ENCODE data around the gene IGSF1.

DNA sequence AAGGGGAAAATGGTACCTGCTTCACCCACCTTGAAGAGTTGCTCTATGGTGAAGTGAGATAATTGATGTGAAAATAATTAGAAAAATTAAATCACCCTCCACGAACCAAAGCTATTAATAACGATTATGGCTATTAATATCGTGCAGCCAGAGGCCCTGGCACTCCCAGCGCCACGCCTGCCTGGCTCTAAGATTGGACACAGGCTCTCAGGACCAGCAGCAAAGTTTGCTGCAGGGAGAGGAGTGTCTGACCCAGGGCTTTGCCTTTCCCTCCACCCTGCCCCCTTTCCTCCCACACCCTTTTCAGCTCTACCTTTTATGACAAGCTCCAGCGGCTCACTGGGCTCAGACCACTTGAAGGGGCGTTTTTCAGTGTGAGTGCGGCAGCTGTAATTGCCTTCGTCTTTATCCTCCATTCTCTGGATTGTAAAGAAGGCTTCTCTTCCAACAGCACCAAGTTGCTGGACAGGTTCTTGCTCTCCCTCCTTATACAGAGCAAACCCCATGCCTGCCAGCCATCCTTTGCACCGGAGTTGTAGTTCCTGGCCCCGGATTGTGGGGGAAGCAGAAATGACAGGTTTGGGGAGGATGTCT, 11.5 kb downstream of the IGSF1 start:
- TF ChIP-seq, protein P1, sequence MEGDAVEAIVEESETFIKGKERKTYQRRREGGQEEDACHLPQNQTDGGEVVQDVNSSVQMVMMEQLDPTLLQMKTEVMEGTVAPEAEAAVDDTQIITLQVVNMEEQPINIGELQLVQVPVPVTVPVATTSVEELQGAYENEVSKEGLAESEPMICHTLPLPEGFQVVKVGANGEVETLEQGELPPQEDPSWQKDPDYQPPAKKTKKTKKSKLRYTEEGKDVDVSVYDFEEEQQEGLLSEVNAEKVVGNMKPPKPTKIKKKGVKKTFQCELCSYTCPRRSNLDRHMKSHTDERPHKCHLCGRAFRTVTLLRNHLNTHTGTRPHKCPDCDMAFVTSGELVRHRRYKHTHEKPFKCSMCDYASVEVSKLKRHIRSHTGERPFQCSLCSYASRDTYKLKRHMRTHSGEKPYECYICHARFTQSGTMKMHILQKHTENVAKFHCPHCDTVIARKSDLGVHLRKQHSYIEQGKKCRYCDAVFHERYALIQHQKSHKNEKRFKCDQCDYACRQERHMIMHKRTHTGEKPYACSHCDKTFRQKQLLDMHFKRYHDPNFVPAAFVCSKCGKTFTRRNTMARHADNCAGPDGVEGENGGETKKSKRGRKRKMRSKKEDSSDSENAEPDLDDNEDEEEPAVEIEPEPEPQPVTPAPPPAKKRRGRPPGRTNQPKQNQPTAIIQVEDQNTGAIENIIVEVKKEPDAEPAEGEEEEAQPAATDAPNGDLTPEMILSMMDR (IDR thresholded peaks at IDR 0.05; ENCODE audit: low read depth, low read length, poor library complexity, severe bottlenecking), result no peak
- no peak for TF ChIP-seq EZH2phosphoT487 (IDR thresholded peaks at IDR 0.05; ENCODE audit: borderline replicate concordance, low read length)

All from DOHH2 (cell line).